Astrocyte of the spinal cord (primary cell): ENCODE results near the gene ST8SIA1.
"Not testable (repeated sequence)": the region's sequence is repeated elsewhere in the genome, so short reads cannot be mapped to it uniquely, and the experiment has no call there.

Source experiments
- DNase-seq: peaks from one replicate; pipeline ENCODE4 v3.0.0; 2011; ENCODE audit warnings: low read depth, low spot score
- H3K4me3 ChIP-seq: 2 replicates; pipeline ENCODE4 v1.5.1; 2011; ENCODE audit warnings: low read depth, mild to moderate bottlenecking, low read length, moderate library complexity
- in situ Hi-C: cut with HindIII; loops from 2 replicates; pipeline ENCODE4 v1.10.0; 2017; ENCODE audit warnings: low sequenced_read_pairs
- TF ChIP-seq, protein P1 (sequence below): IDR thresholded peaks from 2 replicates; pipeline ENCODE4 v1.5.1; 2012; ENCODE audit warnings: low read depth, mild to moderate bottlenecking, low read length, inconsistent platforms

ST8SIA1 gene

GRCh38 chr12:22163594-22163993 is 170.9 kb downstream of the ST8SIA1 start:
- no peak overlapping the region for H3K4me3 ChIP-seq
- TF ChIP-seq, protein P1, sequence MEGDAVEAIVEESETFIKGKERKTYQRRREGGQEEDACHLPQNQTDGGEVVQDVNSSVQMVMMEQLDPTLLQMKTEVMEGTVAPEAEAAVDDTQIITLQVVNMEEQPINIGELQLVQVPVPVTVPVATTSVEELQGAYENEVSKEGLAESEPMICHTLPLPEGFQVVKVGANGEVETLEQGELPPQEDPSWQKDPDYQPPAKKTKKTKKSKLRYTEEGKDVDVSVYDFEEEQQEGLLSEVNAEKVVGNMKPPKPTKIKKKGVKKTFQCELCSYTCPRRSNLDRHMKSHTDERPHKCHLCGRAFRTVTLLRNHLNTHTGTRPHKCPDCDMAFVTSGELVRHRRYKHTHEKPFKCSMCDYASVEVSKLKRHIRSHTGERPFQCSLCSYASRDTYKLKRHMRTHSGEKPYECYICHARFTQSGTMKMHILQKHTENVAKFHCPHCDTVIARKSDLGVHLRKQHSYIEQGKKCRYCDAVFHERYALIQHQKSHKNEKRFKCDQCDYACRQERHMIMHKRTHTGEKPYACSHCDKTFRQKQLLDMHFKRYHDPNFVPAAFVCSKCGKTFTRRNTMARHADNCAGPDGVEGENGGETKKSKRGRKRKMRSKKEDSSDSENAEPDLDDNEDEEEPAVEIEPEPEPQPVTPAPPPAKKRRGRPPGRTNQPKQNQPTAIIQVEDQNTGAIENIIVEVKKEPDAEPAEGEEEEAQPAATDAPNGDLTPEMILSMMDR = no peak
- DNase-seq = no peak
- in situ Hi-C loops = no loop called here

DNA sequence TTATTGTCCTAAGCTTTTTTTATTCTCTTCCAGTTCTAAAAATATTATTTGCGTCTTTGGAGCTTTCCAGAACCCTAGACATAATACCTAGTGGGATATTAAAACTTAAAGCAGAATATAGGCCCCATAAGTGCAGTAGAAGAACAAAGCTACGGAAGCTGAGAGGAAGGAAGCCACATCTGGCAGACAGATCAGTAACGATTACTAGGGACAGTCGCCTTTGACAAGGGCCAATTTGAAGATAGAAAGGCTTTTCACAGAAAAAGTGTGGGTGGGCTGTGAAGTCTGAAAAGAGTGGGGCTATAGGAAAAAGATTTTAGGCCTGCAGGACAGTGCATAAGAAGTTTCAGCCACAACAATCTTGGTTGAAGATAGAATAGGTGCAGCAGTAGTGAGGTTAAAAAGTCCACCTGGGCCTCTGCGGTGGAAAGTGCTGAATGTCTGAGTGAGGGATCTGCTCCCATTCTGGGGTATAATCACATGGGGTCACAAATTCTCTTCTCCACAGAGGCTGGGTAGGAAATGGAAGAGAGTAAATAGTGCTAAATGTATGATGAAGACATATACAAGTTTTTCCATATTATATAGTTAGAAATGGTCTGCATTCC is 174.0 kb downstream of the ST8SIA1 start:
- no peak overlapping the region for H3K4me3 ChIP-seq
- TF ChIP-seq, protein P1 = no peak
- no peak for DNase-seq
- in situ Hi-C loops = no loop called here

- H3K4me3 ChIP-seq, DNase-seq, in situ Hi-C loops: not testable (repeated sequence)
Measured at GRCh38 chr12:22149286-22149685, 185.2 kb downstream of the ST8SIA1 start.

DNA sequence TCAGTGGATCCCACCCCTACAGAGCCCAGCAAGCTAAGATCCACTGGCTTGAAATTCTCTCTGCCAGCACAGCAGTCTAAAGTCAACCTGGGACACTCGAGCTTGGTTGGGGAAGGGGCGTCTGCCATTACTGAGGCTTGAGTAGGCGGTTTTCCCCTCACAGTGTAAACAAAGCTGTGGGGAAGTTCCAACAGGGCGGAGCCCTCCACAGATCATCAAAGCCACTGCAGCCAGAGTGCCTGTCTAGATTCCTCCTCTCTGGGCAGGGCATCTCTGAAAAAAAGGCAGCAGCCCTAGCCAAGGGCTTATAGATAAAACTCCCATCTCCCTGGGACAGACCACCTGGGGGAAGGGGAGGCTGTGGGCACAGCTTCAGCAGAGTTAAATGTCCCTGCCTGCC is 187.8 kb downstream of the ST8SIA1 start:
- H3K4me3 ChIP-seq, in situ Hi-C loops, DNase-seq: not testable (repeated sequence)
